Vagina (tissue), 2 donors: ENCODE data around the gene SHROOM2. TPM values are rescaled to one million over a fixed set of nuclear protein-coding genes. Genes with fewer than 3 reads are reported as not detected.

Experiments used
- DNase-seq, 2 donors: peaks; one replicate each; pipeline ENCODE4 v3.0.0-alpha.2; 2017; ENCODE audit errors: extremely low spot score in 2 of 2
- H3K27ac ChIP-seq: fragments of 200-600 bp; sonication (generic); one replicate; pipeline ENCODE4 v1.5.1; 2019
- H3K27me3 ChIP-seq: fragments of 200-600 bp; sonication (generic); one replicate; pipeline ENCODE4 v1.5.1; 2019
- H3K36me3 ChIP-seq, 2 donors: fragments of 200-600 bp; sonication (generic); one replicate each; pipeline ENCODE4 v1.5.1; 2017 to 2019
- H3K4me1 ChIP-seq: fragments of 200-600 bp; sonication (generic); one replicate; pipeline ENCODE4 v1.5.1; 2019
- H3K4me3 ChIP-seq, 2 donors: fragments of 200-600 bp; sonication (generic); 1 replicate in 1 of 2; 2 replicates in 1 of 2; pipeline ENCODE4 v1.5.1; 2016 to 2019
- H3K9me3 ChIP-seq: fragments of 200-600 bp; sonication (generic); one replicate; pipeline ENCODE4 v1.5.1; 2019
- CTCF ChIP-seq, 3 experiments: fragments of 450-650 bp in 2 of 3; fragments of 200-600 bp in 1 of 3; sonication (generic) in 1 of 3; IDR thresholded peaks; one replicate each; pipeline ENCODE4 v1.5.1; 2017 to 2019; ENCODE audit warnings: antibody characterized with exemption in 3 of 3, mild to moderate bottlenecking in 2 of 3, moderate library complexity in 2 of 3
- POLR2A ChIP-seq, 2 donors: fragments of 450-650 bp; IDR thresholded peaks; one replicate each; pipeline ENCODE4 v1.6.1; 2017; ENCODE audit warnings: antibody characterized with exemption in 2 of 2, mild to moderate bottlenecking in 2 of 2, moderate library complexity in 2 of 2
- POLR2AphosphoS5 ChIP-seq, 2 donors: sonication (generic); formaldehyde crosslinking; IDR thresholded peaks; one replicate each; pipeline ENCODE4 v1.9.0; 2017; ENCODE audit warnings: antibody characterized with exemption in 2 of 2, mild to moderate bottlenecking in 2 of 2, low read depth in 1 of 2; ENCODE audit not compliant: insufficient read depth in 1 of 2
- intact Hi-C: fragments of 100-400 bp; cut with DNase I; formaldehyde crosslinking; loops from one replicate; pipeline ENCODE4 v1.15.1; 2023
- total RNA-seq: library from RNA; depleted of rRNA; stranded (reverse); fragments of >200 nt; gene quantifications from one replicate; pipeline ENCODE4 v1.2.3, GENCODE V29; 2016

Gene SHROOM2
- total RNA-seq, 1 donor from 2014 or later, result 8.8 TPM

- Histone ChIP-seq H3K27ac (no peak overlapping the region), H3K4me1 (no peaks in the 10 kb centered on the region), H3K4me3 (no peak overlapping the region), H3K36me3 (no peaks in the 10 kb centered on the region), H3K9me3 (no peaks in the 10 kb centered on the region), H3K27me3 (no peaks in the 10 kb centered on the region)
- DNase-seq, result no peak
- TF ChIP-seq POLR2AphosphoS5 (IDR thresholded peaks at IDR 0.05; ENCODE audit: insufficient read depth in 1 of 2, low read depth in 1 of 2), result peak in 1 of 2 donors; percentile 27
- TF ChIP-seq POLR2A (IDR thresholded peaks at IDR 0.05), result no peak
- intact Hi-C loops, result no loop called here
Measured at GRCh38 chrX:9913146-9913433, 126.9 kb downstream of the SHROOM2 start.

- H3K36me3 ChIP-seq, result no peaks in the 10 kb centered on the region
- no peaks in the 10 kb centered on the region for H3K27me3 ChIP-seq
- no peaks in the 10 kb centered on the region for H3K9me3 ChIP-seq
- no peak overlapping the region for H3K27ac ChIP-seq
- no peak for DNase-seq
- no peak overlapping the region for H3K4me3 ChIP-seq
- no peaks in the 10 kb centered on the region for H3K4me1 ChIP-seq
- TF ChIP-seq POLR2A (IDR thresholded peaks at IDR 0.05), result no peak
- no peak for TF ChIP-seq POLR2AphosphoS5 (IDR thresholded peaks at IDR 0.05; ENCODE audit: insufficient read depth in 1 of 2, low read depth in 1 of 2)
- no peak for TF ChIP-seq CTCF (IDR thresholded peaks at IDR 0.05)
- intact Hi-C loops, result no loop called here
Measured at GRCh38 chrX:9917861-9918260, 131.6 kb downstream of the SHROOM2 start.

GRCh38 chrX:9919632-9920172, 133.5 kb downstream of the SHROOM2 start:
- no peak overlapping the region for H3K27ac ChIP-seq
- no peak for TF ChIP-seq POLR2A (IDR thresholded peaks at IDR 0.05)
- TF ChIP-seq POLR2AphosphoS5 (IDR thresholded peaks at IDR 0.05; ENCODE audit: insufficient read depth in 1 of 2, low read depth in 1 of 2), result no peak
- TF ChIP-seq CTCF (IDR thresholded peaks at IDR 0.05), result no peak
- no peaks in the 10 kb centered on the region for H3K9me3 ChIP-seq
- no peaks in the 10 kb centered on the region for H3K4me1 ChIP-seq
- H3K4me3 ChIP-seq, result no peak overlapping the region
- DNase-seq, result no peak
- no peaks in the 10 kb centered on the region for H3K36me3 ChIP-seq
- H3K27me3 ChIP-seq, result no peaks in the 10 kb centered on the region
- intact Hi-C loops, result no loop called here

DNA sequence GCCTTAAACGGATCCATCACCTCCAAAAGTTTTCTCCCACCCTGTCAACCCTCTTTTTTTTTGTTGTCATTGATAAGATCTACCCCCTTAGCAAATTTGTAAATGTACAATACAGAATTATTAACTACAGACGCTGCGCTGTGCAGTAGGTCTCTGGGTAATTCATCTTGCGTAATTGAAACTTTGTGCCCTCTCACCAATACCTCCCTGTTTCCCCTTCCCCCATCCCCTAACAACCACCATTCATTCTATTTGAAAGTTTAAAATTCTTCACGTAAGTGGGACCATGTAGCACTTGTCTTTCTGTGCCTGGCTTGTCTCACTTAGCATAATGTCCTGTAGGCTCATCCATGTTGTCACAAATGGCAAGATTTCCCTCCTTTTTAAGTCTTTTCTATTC, 135.2 kb downstream of the SHROOM2 start:
- H3K36me3 ChIP-seq, result no peaks in the 10 kb centered on the region
- no peak overlapping the region for H3K4me3 ChIP-seq
- intact Hi-C loops, result no loop called here
- no peak for DNase-seq
- H3K27me3 ChIP-seq, result no peaks in the 10 kb centered on the region
- H3K4me1 ChIP-seq, result no peaks in the 10 kb centered on the region
- TF ChIP-seq CTCF (IDR thresholded peaks at IDR 0.05), result no peak
- no peak for TF ChIP-seq POLR2AphosphoS5 (IDR thresholded peaks at IDR 0.05; ENCODE audit: insufficient read depth in 1 of 2, low read depth in 1 of 2)
- no peak for TF ChIP-seq POLR2A (IDR thresholded peaks at IDR 0.05)
- H3K9me3 ChIP-seq, result no peaks in the 10 kb centered on the region
- H3K27ac ChIP-seq, result no peak overlapping the region

DNA sequence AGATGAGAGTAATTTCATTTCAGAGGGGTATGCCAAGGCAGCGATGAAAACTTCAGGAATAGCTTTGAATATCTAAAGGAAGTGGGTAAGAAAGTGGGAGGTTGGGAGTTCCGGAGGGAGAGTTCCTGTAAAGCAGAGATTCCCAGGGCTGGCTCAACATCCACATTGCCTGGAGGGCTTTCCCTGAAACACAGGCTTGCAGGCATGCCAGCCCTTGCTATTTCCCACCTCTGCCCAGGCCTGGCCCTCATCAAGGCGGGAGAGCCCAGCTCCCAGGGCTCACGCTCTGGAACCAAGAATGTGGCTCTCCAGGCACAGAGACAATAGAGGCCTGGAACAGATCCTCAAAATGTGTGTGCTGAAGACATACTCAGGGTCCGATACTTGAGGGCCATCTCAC, 137.1 kb downstream of the SHROOM2 start:
- TF ChIP-seq POLR2A (IDR thresholded peaks at IDR 0.05), result no peak
- TF ChIP-seq POLR2AphosphoS5 (IDR thresholded peaks at IDR 0.05; ENCODE audit: insufficient read depth in 1 of 2, low read depth in 1 of 2), result no peak
- no peak for TF ChIP-seq CTCF (IDR thresholded peaks at IDR 0.05)
- Histone ChIP-seq H3K4me3 (no peak overlapping the region), H3K9me3 (no peaks in the 10 kb centered on the region), H3K27ac (no peak overlapping the region), H3K36me3 (no peaks in the 10 kb centered on the region), H3K27me3 (no peaks in the 10 kb centered on the region), H3K4me1 (no peaks in the 10 kb centered on the region)
- no peak for DNase-seq
- intact Hi-C loops, result no loop called here
